ENCODE measurements around the gene BICRAL. TPM values are rescaled to one million over a fixed set of nuclear protein-coding genes. Genes with fewer than 3 reads are reported as not detected.

Gene BICRAL
- total RNA-seq, 2 donors from 2014 or later, result 21.0 to 26.2 TPM

- Histone ChIP-seq H3K4me3 (no peak overlapping the region), H3K4me1 (replicated peaks) (no peaks in the 10 kb centered on the region), H3K9me3 (no peaks in the 10 kb centered on the region), H3K27ac (no peak overlapping the region), H3K36me3 (peaks cover 4 to 34% of the 10 kb centered on the region in 2 donors), H3K27me3 (replicated peaks; ENCODE audit: insufficient read depth) (no peaks in the 10 kb centered on the region)
- 89% methylated on average over 6 of the region's 6 CpGs for WGBS
- DNase-seq (ENCODE audit: low spot score), result no peak
- intact Hi-C loops (cut with DNase I), result no loop called here
- TF ChIP-seq POLR2AphosphoS5 (IDR thresholded peaks at IDR 0.05) (no peak), CTCF (IDR thresholded peaks at IDR 0.05) (no peak), POLR2A (IDR thresholded peaks at IDR 0.05) (no peak)
Observed at GRCh38 chr6:42860481-42860880, 78.6 kb downstream of the BICRAL start.

- WGBS, result 76% methylated on average over 8 of the region's 8 CpGs
- Histone ChIP-seq H3K27me3 (replicated peaks; ENCODE audit: insufficient read depth) (no peaks in the 10 kb centered on the region), H3K27ac (no peak overlapping the region), H3K36me3 (peaks cover 0 to 13% of the 10 kb centered on the region in 2 donors), H3K4me1 (replicated peaks) (no peaks in the 10 kb centered on the region), H3K4me3 (no peak overlapping the region), H3K9me3 (no peaks in the 10 kb centered on the region)
- intact Hi-C loops (cut with DNase I), result no loop called here
- no peak for DNase-seq (ENCODE audit: low spot score)
- TF ChIP-seq CTCF (IDR thresholded peaks at IDR 0.05) (no peak), POLR2A (IDR thresholded peaks at IDR 0.05) (no peak), POLR2AphosphoS5 (IDR thresholded peaks at IDR 0.05) (no peak)
Observed at GRCh38 chr6:42864602-42865001, 82.8 kb downstream of the BICRAL start.

GRCh38 chr6:42870145-42870936 lies 88.5 kb downstream of the BICRAL start:
- intact Hi-C loops (cut with DNase I), result no loop called here

GRCh38 chr6:42871711-42872110 lies 89.9 kb downstream of the BICRAL start:
- no peaks in the 10 kb centered on the region for H3K36me3 ChIP-seq
- H3K4me1 ChIP-seq (replicated peaks), result no peaks in the 10 kb centered on the region
- no peak overlapping the region for H3K27ac ChIP-seq
- TF ChIP-seq CTCF (IDR thresholded peaks at IDR 0.05) (no peak), POLR2AphosphoS5 (IDR thresholded peaks at IDR 0.05) (no peak), POLR2A (IDR thresholded peaks at IDR 0.05) (no peak)
- DNase-seq (ENCODE audit: low spot score), result no peak
- intact Hi-C loops (cut with DNase I), result no loop called here
- WGBS, result 69% methylated on average over 3 of the region's 3 CpGs
- no peaks in the 10 kb centered on the region for H3K9me3 ChIP-seq
- no peaks in the 10 kb centered on the region for H3K27me3 ChIP-seq (replicated peaks; ENCODE audit: insufficient read depth)
- no peak overlapping the region for H3K4me3 ChIP-seq

More at GRCh38 chr6:42870145-42870936, 88.5 kb downstream of the BICRAL start:
- no peak overlapping the region for H3K27ac ChIP-seq
- no peak overlapping the region for H3K4me3 ChIP-seq
- no peaks in the 10 kb centered on the region for H3K27me3 ChIP-seq (replicated peaks; ENCODE audit: insufficient read depth)
- WGBS, result 70% methylated on average over 2 of the region's 2 CpGs
- no peak for TF ChIP-seq POLR2AphosphoS5 (IDR thresholded peaks at IDR 0.05)
- no peak for TF ChIP-seq POLR2A (IDR thresholded peaks at IDR 0.05)
- no peak for TF ChIP-seq CTCF (IDR thresholded peaks at IDR 0.05)
- H3K4me1 ChIP-seq (replicated peaks), result no peaks in the 10 kb centered on the region
- no peaks in the 10 kb centered on the region for H3K36me3 ChIP-seq
- DNase-seq (ENCODE audit: low spot score), result no peak
- H3K9me3 ChIP-seq, result no peaks in the 10 kb centered on the region

- H3K4me1 ChIP-seq (replicated peaks), result no peaks in the 10 kb centered on the region
- H3K9me3 ChIP-seq, result no peaks in the 10 kb centered on the region
- intact Hi-C loops (cut with DNase I), result no loop called here
- no peak overlapping the region for H3K4me3 ChIP-seq
- H3K36me3 ChIP-seq, result no peaks in the 10 kb centered on the region
- DNase-seq (ENCODE audit: low spot score), result no peak
- H3K27me3 ChIP-seq (replicated peaks; ENCODE audit: insufficient read depth), result no peaks in the 10 kb centered on the region
- TF ChIP-seq CTCF (IDR thresholded peaks at IDR 0.05) (no peak), POLR2A (IDR thresholded peaks at IDR 0.05) (no peak), POLR2AphosphoS5 (IDR thresholded peaks at IDR 0.05) (no peak)
- H3K27ac ChIP-seq, result no peak overlapping the region
- 52% methylated on average over 2 of the region's 2 CpGs for WGBS
Observed at GRCh38 chr6:42873313-42873712, 91.5 kb downstream of the BICRAL start.

All from prostate gland (tissue), 2 donors.